WERI-Rb-1 (cell line): ENCODE data around the gene INS.
A peak's percentile ranks its signal among the peaks of the same experiment; 100 is the strongest.

ENCODE experiments used
- DNase-seq: peaks from one replicate; pipeline ENCODE4 v3.0.0-alpha.2; 2020
- H3K27ac ChIP-seq: fragments of 250-450 bp; sonication (Bioruptor Pico); 2 replicates; pipeline ENCODE4 v1.5.1; 2020; ENCODE audit warnings: mild to moderate bottlenecking, moderate library complexity
- H3K27me3 ChIP-seq: fragments of 250-450 bp; sonication (Bioruptor Pico); 2 replicates; pipeline ENCODE4 v1.5.1; 2021; ENCODE audit warnings: mild to moderate bottlenecking, low read depth, moderate library complexity; ENCODE audit not compliant: insufficient read depth, severe bottlenecking
- H3K36me3 ChIP-seq: fragments of 250-450 bp; sonication (Bioruptor Pico); 2 replicates; pipeline ENCODE4 v1.5.1; 2020; ENCODE audit warnings: mild to moderate bottlenecking, moderate library complexity
- H3K4me3 ChIP-seq: 2 replicates; pipeline ENCODE4 v1.5.1; 2011; ENCODE audit warnings: low read depth, mild to moderate bottlenecking, control low read depth, low read length
- H3K9me3 ChIP-seq: fragments of 250-450 bp; sonication (Bioruptor Pico); 2 replicates; pipeline ENCODE4 v1.5.1; 2021; ENCODE audit warnings: mild to moderate bottlenecking, moderate library complexity; ENCODE audit not compliant: severe bottlenecking
- TF ChIP-seq, protein P1 (sequence below): IDR thresholded peaks from 2 replicates; pipeline ENCODE4 v1.5.1; 2011; ENCODE audit warnings: low read depth, mild to moderate bottlenecking, control low read depth, inconsistent platforms, low read length

INS gene

DNA sequence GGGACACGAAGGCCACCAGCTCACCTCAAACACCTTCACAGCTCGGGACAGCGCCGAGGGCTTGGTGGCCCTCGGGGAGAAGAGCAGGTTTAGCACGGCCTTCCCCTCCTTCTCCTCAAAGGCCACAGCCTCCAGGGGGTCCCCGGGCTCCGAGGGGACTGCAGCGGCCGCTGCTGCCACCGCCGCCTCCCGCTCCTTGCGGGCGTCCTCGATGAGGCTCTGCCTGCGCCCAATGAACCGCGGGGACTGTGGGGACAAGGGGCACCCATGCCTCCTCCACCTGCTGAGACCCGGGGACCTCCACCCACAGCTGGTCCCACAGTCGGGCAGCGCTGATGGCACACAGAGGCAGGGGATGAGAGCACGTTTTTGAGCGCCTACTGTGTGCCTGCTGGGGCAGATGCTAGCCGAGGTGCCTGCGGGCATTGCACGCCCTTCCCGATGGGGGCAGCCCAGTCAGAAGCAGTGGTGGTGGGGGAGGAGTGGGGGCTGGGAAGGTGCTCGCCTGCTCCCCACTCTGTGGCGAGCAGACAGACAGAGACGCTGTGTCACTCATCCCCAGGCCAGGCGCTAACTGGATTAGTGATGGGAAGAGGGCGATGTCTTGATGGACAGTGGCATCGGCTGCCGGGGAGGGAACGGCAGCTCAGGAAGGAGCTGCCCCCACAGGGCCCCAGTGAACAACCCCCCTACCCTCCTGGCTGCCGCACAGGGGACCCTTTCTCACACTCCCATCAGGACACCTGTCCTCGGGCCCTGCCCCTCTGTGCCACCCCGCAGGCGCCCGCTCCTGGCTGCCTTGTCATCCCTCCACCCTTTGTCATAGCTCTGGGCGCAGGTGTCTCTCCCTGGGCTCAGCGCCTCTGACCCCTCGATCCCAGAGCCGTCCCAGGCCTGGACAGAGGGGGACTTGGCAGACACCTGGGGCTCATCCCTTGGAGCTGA is 8.9 kb upstream of the INS start:
- DNase-seq, result no peak
- no peaks in the 10 kb centered on the region for H3K36me3 ChIP-seq
- peaks cover 19% of the 10 kb centered on the region for H3K27me3 ChIP-seq
- H3K4me3 ChIP-seq, result no peak overlapping the region
- TF ChIP-seq, protein P1, sequence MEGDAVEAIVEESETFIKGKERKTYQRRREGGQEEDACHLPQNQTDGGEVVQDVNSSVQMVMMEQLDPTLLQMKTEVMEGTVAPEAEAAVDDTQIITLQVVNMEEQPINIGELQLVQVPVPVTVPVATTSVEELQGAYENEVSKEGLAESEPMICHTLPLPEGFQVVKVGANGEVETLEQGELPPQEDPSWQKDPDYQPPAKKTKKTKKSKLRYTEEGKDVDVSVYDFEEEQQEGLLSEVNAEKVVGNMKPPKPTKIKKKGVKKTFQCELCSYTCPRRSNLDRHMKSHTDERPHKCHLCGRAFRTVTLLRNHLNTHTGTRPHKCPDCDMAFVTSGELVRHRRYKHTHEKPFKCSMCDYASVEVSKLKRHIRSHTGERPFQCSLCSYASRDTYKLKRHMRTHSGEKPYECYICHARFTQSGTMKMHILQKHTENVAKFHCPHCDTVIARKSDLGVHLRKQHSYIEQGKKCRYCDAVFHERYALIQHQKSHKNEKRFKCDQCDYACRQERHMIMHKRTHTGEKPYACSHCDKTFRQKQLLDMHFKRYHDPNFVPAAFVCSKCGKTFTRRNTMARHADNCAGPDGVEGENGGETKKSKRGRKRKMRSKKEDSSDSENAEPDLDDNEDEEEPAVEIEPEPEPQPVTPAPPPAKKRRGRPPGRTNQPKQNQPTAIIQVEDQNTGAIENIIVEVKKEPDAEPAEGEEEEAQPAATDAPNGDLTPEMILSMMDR, result no peak
- H3K27ac ChIP-seq, result no peak overlapping the region
- no peaks in the 10 kb centered on the region for H3K9me3 ChIP-seq

DNA sequence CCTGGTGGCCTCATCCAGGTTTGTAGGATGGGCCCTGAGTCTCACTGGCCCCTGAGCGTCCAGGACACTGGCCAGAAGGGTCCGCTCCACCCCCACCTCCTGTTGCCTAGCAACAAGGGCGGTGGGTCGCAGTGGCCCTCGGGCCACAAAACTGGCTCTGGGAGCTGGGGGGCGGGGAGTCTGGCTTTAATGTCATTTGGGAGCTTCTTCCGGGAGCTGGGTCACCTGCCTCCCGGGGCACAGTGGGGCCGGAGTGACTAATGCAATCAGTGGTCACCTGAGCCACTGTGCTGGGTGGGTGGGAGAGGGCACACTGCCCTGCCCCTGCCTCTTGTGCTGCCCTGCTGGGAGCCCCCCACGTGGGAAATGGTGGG is 8.0 kb upstream of the INS start:
- DNase-seq, result no peak
- Histone ChIP-seq H3K27me3 (peaks cover 22% of the 10 kb centered on the region), H3K4me3 (no peak overlapping the region)

GRCh38 chr11:2168286-2169004 is 7.4 kb upstream of the INS start:
- TF ChIP-seq, protein P1, result no peak
- Histone ChIP-seq H3K4me3 (no peak overlapping the region), H3K36me3 (no peaks in the 10 kb centered on the region), H3K27ac (no peak overlapping the region), H3K9me3 (no peaks in the 10 kb centered on the region), H3K27me3 (peaks cover 23% of the 10 kb centered on the region)
- no peak for DNase-seq

More for the DNA sequence above, 8.0 kb upstream of the INS start:
- Histone ChIP-seq H3K27ac (no peak overlapping the region), H3K9me3 (no peaks in the 10 kb centered on the region), H3K36me3 (no peaks in the 10 kb centered on the region)
- TF ChIP-seq, protein P1, result no peak

- Histone ChIP-seq H3K4me3 (no peak overlapping the region), H3K36me3 (no peaks in the 10 kb centered on the region), H3K27ac (no peak overlapping the region), H3K27me3 (peaks cover 31% of the 10 kb centered on the region), H3K9me3 (no peaks in the 10 kb centered on the region)
- TF ChIP-seq, protein P1, result no peak
- no peak for DNase-seq
These were observed 6.4 kb upstream of the INS start for GRCh38 chr11:2167141-2168045.

DNA sequence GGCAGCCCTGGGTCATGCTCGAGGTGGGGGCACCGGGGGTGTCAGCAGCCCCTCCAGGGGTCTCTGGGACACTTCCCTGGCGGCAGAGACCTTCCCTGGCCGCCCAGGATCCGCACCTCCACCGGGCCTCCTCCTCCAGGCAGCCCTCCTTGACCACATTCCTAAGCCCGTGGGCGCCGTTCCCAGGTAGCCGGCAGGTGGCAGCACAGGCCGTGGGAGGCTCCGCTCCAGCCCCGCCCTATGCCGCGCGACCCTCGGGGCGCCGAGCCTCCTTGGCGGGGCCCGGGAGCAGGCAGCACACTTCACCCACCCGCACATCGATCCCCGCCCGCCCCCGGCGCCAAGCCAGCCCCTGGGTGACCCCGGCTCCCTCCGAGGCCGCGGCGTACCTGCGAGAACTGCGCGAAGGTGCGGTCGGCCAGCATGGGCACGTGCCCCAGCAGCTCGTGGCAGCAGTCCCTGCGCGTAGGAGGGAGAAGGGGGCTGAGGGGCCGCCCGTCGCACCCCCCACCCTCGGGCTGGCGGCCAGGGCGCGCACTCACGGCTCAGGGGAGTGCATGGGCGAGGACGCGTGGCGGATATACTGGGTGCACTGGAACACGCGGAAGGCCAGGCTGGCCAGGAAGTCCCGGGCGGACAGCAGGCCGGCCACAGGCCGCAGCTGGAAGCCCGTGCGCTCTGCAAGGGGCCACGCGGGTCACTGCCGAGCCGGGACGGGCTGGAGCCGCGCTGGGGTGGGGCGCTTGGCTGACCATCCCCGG is 5.3 kb upstream of the INS start:
- H3K27ac ChIP-seq, result no peak overlapping the region
- DNase-seq, result no peak
- no peak overlapping the region for H3K4me3 ChIP-seq
- H3K36me3 ChIP-seq, result no peaks in the 10 kb centered on the region
- no peaks in the 10 kb centered on the region for H3K9me3 ChIP-seq
- TF ChIP-seq, protein P1, result peak; percentile 57
- peaks cover 33% of the 10 kb centered on the region for H3K27me3 ChIP-seq
